HepG2 (cell line): ENCODE results near the gene ID4. TPM values are rescaled to one million over a fixed set of nuclear protein-coding genes. Genes with fewer than 3 reads are reported as not detected.

Source experiments
- ASH2L ChIP-seq: fragments of 300-600, 200-600 bp; sonication (generic); IDR thresholded peaks from 2 replicates; pipeline ENCODE4 v1.7.0; 2017; ENCODE audit warnings: low read depth, mild to moderate bottlenecking, moderate library complexity, mixed read lengths, low read length; ENCODE audit not compliant: insufficient read length
- CHCHD3 ChIP-seq: sonication (generic); formaldehyde crosslinking; IDR thresholded peaks from 2 replicates; pipeline ENCODE4 v1.8.0; 2022; ENCODE audit warnings: mild to moderate bottlenecking, missing genetic modification reagents, moderate library complexity
- CREM ChIP-seq, 2 experiments: sonication (generic) in 1 of 2; formaldehyde crosslinking in 1 of 2; IDR thresholded peaks; 2 replicates each; pipeline versions ENCODE4 v1.4.0 to v1.6.1; 2016 to 2020; ENCODE audit warnings: antibody characterized with exemption in 1 of 2, mild to moderate bottlenecking in 1 of 2, missing genetic modification reagents in 1 of 2
- ETV5 ChIP-seq: IDR thresholded peaks from 2 replicates; pipeline ENCODE4 v1.6.1; 2018; ENCODE audit warnings: missing biosample characterization, missing genetic modification reagents, inconsistent platforms, borderline replicate concordance
- HNRNPUL1 ChIP-seq: fragments of 200-400 bp; formaldehyde crosslinking; IDR thresholded peaks from 2 replicates; pipeline ENCODE4 v1.6.1; 2017; ENCODE audit warnings: low read depth, mild to moderate bottlenecking, low read length, moderate library complexity
- KAT2B ChIP-seq: fragments of 150-350 bp; IDR thresholded peaks from 2 replicates; pipeline ENCODE4 v1.6.1; 2014; ENCODE audit warnings: low read depth, low read length, borderline replicate concordance
- MIER3 ChIP-seq: IDR thresholded peaks from 2 replicates; pipeline ENCODE4 v1.6.1; 2016; ENCODE audit warnings: missing compliant biosample characterization, borderline replicate concordance
- NRL ChIP-seq: sonication (generic); formaldehyde crosslinking; IDR thresholded peaks from 2 replicates; pipeline ENCODE4 v1.5.0; 2020; ENCODE audit warnings: missing genetic modification reagents, mild to moderate bottlenecking, moderate library complexity, borderline replicate concordance
- PITX1 ChIP-seq: sonication (generic); formaldehyde crosslinking; IDR thresholded peaks from 2 replicates; pipeline ENCODE4 v1.5.1; 2020; ENCODE audit warnings: mild to moderate bottlenecking, missing genetic modification reagents
- REPIN1 ChIP-seq: sonication (generic); formaldehyde crosslinking; IDR thresholded peaks from 2 replicates; pipeline ENCODE4 v1.8.0; 2022; ENCODE audit warnings: missing genetic modification reagents, low read depth, mild to moderate bottlenecking, borderline replicate concordance
- SSRP1 ChIP-seq: IDR thresholded peaks from 2 replicates; pipeline ENCODE4 v1.6.1; 2016; ENCODE audit warnings: control low read depth
- STAG1 ChIP-seq: sonication (generic); formaldehyde crosslinking; IDR thresholded peaks from 2 replicates; pipeline ENCODE4 v1.4.0; 2020; ENCODE audit warnings: missing genetic modification reagents
- ZNF256 ChIP-seq: sonication (generic); formaldehyde crosslinking; conservative IDR thresholded peaks from 2 replicates; pipeline ENCODE4 v1.4.0; 2020; ENCODE audit warnings: missing genetic modification reagents
- ZNF274 ChIP-seq: sonication (generic); formaldehyde crosslinking; IDR thresholded peaks from 2 replicates; pipeline ENCODE4 v1.5.1; 2020; ENCODE audit warnings: mild to moderate bottlenecking, missing genetic modification reagents
- ZNF354B ChIP-seq: sonication (generic); formaldehyde crosslinking; IDR thresholded peaks from 2 replicates; pipeline ENCODE4 v1.8.0; 2022; ENCODE audit warnings: mild to moderate bottlenecking, missing genetic modification reagents
- polyA plus RNA-seq, 8 experiments: library from polyadenylated mRNA; depleted of rRNA in 3 of 8; stranded (reverse) in 7 of 8; unstranded in 1 of 8; fragments of >200 nt; fragmentation: Illumina TruSeq in 4 of 8; extraction: Trizol in 4 of 8; gene quantifications; 2 replicates each; pipeline versions ENCODE4 v1.2.1 to v1.2.3, GENCODE V29; 2011 to 2016; ENCODE audit warnings: low read depth in 4 of 8, missing spikeins in 1 of 8, mixed read lengths in 1 of 8; ENCODE audit not compliant: insufficient read depth in 1 of 8
- total RNA-seq, 5 experiments: library from RNA; depleted of rRNA; stranded (reverse); fragments of >200 nt; fragmentation: Illumina TruSeq; extraction: Trizol; gene quantifications; 2 replicates each; pipeline ENCODE4 v1.2.3, GENCODE V29; 2016; ENCODE audit warnings: low read depth in 1 of 5
- TF ChIP-seq, protein P1 (sequence below): sonication (generic); formaldehyde crosslinking; IDR thresholded peaks from 2 replicates; pipeline ENCODE4 v1.4.0; 2020; ENCODE audit warnings: missing genetic modification reagents, mild to moderate bottlenecking, borderline replicate concordance
- TF ChIP-seq, protein P2 (sequence below): sonication (generic); formaldehyde crosslinking; IDR thresholded peaks from 2 replicates; pipeline ENCODE4 v1.5.0; 2020; ENCODE audit warnings: mild to moderate bottlenecking, missing genetic modification reagents
- TF ChIP-seq, protein P3 (sequence below): sonication (generic); formaldehyde crosslinking; IDR thresholded peaks from 2 replicates; pipeline ENCODE4 v1.5.0; 2020; ENCODE audit warnings: mild to moderate bottlenecking, missing genetic modification reagents, borderline replicate concordance
- TF ChIP-seq, protein P4 (sequence below): sonication (generic); formaldehyde crosslinking; IDR thresholded peaks from 2 replicates; pipeline ENCODE4 v1.5.0; 2020; ENCODE audit warnings: mild to moderate bottlenecking, missing genetic modification reagents

The ID4 gene
- total and polyA plus RNA-seq, 2 of the 13 experiments (the other 11 are each of a cell fraction or from before 2014, with no cell fraction given), result 0.20 to 0.44 TPM

DNA sequence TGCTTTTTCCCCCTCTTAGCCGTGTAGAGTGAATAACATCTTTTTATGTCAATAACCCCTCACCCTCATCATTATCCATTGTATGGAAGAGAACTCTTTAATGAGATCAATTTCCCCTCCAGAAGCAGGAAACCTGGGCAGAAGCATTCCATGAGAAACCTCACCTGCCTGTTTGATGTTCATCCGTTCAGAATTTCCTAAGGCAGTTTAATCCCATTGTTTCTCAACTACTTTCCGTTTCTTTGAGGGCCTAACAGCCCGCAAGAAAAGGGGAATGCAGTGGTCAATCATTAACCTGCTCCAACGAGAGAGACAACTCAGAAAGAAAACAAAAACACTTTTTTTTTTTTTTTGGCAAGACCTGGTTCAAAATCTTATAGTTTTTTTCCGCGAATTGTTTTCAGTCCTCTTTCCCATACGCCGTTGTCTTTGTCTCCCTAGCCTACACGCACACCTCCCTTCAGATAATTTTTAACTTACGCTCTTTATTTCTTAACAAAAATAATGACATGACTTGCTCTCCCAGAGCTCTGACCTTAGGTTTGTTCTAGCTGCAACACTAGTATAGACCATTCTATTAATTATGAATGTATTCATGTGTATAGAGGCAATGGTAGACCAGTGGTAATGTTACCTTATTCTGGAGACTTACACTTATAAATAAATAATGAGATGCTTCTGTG, 25.6 kb upstream of the ID4 start (continued):
- TF ChIP-seq, protein P1, sequence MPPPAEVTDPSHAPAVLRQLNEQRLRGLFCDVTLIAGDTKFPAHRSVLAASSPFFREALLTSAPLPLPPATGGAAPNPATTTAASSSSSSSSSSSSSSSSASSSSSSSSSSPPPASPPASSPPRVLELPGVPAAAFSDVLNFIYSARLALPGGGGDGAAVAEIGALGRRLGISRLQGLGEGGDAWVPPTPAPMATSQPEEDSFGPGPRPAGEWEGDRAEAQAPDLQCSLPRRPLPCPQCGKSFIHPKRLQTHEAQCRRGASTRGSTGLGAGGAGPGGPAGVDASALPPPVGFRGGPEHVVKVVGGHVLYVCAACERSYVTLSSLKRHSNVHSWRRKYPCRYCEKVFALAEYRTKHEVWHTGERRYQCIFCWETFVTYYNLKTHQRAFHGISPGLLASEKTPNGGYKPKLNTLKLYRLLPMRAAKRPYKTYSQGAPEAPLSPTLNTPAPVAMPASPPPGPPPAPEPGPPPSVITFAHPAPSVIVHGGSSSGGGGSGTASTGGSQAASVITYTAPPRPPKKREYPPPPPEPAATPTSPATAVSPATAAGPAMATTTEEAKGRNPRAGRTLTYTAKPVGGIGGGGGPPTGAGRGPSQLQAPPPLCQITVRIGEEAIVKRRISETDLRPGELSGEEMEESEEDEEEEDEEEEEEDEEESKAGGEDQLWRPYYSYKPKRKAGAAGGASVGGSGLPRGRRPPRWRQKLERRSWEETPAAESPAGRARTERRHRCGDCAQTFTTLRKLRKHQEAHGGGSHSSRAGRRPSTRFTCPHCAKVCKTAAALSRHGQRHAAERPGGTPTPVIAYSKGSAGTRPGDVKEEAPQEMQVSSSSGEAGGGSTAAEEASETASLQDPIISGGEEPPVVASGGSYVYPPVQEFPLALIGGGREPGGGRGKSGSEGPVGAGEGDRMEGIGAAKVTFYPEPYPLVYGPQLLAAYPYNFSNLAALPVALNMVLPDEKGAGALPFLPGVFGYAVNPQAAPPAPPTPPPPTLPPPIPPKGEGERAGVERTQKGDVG (CRISPR knock-in tag), result no peak
- TF ChIP-seq CHCHD3 (CRISPR knock-in tag) (no peak), NRL (no peak), CREM (IDR thresholded peaks at IDR 0.05) (peak; percentile 56; the same call in 1 of the 2 replicates), CREM (CRISPR knock-in tag; IDR thresholded peaks at IDR 0.05) (no peak), MIER3 (CRISPR knock-in tag) (no peak), ZNF256 (CRISPR knock-in tag) (no peak), KAT2B (no peak), ZNF354B (CRISPR knock-in tag) (no peak), ASH2L (no peak), ETV5 (peak; percentile 60; the same call in 1 of the 2 replicates), STAG1 (CRISPR knock-in tag) (no peak), REPIN1 (no peak), ZNF274 (CRISPR knock-in tag) (no peak), PITX1 (CRISPR knock-in tag) (peak; percentile 81), HNRNPUL1 (peak; percentile 77; the same call in 1 of the 2 replicates), SSRP1 (CRISPR knock-in tag) (peak; percentile 52; the same call in 1 of the 2 replicates)
- TF ChIP-seq, protein P2, sequence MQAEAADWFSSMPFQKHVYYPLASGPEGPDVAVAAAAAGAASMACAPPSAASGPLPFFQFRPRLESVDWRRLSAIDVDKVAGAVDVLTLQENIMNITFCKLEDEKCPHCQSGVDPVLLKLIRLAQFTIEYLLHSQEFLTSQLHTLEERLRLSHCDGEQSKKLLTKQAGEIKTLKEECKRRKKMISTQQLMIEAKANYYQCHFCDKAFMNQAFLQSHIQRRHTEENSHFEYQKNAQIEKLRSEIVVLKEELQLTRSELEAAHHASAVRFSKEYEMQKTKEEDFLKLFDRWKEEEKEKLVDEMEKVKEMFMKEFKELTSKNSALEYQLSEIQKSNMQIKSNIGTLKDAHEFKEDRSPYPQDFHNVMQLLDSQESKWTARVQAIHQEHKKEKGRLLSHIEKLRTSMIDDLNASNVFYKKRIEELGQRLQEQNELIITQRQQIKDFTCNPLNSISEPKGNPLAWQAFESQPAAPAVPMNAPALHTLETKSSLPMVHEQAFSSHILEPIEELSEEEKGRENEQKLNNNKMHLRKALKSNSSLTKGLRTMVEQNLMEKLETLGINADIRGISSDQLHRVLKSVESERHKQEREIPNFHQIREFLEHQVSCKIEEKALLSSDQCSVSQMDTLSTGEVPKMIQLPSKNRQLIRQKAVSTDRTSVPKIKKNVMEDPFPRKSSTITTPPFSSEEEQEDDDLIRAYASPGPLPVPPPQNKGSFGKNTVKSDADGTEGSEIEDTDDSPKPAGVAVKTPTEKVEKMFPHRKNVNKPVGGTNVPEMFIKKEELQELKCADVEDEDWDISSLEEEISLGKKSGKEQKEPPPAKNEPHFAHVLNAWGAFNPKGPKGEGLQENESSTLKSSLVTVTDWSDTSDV (CRISPR knock-in tag), result no peak
- TF ChIP-seq, protein P3, sequence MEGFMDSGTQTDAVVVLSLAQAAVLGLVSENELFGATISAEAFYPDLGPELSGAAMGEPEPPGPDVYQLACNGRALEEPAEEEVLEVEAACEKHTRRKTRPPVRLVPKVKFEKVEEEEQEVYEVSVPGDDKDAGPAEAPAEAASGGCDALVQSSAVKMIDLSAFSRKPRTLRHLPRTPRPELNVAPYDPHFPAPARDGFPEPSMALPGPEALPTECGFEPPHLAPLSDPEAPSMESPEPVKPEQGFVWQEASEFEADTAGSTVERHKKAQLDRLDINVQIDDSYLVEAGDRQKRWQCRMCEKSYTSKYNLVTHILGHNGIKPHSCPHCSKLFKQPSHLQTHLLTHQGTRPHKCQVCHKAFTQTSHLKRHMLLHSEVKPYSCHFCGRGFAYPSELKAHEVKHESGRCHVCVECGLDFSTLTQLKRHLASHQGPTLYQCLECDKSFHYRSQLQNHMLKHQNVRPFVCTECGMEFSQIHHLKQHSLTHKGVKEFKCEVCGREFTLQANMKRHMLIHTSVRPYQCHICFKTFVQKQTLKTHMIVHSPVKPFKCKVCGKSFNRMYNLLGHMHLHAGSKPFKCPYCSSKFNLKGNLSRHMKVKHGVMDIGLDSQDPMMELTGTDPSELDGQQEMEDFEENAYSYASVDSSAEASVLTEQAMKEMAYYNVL (CRISPR knock-in tag), result peak; percentile 77; the same call in 1 of the 2 replicates
- TF ChIP-seq, protein P4, sequence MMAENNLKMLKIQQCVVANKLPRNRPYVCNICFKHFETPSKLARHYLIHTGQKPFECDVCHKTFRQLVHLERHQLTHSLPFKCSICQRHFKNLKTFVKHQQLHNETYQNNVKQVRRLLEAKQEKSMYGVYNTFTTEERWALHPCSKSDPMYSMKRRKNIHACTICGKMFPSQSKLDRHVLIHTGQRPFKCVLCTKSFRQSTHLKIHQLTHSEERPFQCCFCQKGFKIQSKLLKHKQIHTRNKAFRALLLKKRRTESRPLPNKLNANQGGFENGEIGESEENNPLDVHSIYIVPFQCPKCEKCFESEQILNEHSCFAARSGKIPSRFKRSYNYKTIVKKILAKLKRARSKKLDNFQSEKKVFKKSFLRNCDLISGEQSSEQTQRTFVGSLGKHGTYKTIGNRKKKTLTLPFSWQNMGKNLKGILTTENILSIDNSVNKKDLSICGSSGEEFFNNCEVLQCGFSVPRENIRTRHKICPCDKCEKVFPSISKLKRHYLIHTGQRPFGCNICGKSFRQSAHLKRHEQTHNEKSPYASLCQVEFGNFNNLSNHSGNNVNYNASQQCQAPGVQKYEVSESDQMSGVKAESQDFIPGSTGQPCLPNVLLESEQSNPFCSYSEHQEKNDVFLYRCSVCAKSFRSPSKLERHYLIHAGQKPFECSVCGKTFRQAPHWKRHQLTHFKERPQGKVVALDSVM, result no peak
